ENCODE results near the gene PDLIM7. TPM values are rescaled to one million over a fixed set of nuclear protein-coding genes. Genes with fewer than 3 reads are reported as not detected.

The PDLIM7 gene
- total RNA-seq, 4 donors from 2014 or later, result 316 to 1,085 (median 575) TPM

DNA sequence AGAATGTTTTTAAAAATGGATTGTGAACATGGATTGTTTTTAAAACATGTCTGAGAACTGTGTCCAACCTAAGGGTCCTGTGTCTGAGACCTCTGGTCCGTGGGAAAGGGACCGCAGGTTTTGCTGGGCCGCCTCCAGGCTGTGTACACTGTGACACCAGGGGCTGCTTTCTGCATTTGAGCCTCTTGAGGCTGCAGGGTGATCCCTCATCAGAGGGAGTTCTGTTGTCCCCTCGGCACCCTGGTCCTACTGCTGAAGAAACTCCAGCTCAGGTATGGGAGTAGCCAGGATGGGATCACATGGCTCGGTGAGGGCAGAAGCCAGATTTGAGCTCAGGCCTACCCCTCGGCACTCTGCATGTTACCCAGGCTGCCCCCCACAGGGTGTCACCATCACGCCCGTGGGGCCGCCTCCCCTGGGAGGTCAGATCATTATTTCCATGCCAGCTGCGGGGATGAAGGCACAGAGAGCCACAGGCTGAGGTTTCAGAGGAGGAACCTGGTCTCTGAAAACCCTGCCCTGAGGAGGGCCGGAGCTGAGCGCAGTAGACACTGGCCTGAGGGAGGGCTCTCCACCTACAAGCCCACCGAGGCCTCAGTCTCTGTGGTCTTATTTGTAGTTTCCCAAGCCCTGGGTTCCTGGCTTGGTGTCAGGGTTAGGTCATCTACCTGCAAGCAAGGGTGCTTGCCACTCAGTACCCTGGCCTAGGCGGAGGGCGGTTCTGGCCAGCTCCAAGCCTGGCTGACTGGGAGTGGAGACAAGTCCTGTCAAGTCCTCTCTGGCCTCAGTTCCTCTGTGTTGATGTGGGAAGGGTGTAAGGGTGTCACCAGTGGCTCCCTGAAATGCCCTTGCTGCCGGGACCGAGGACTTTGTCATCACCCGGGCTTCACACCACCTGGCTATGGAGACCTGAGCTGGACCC is 48.0 kb downstream of the PDLIM7 start:
- no peaks in the 10 kb centered on the region for H3K9me3 ChIP-seq
- H3K4me1 ChIP-seq, result peaks cover 31 to 42% (median 39%) of the 10 kb centered on the region in 4 donors
- intact Hi-C loops (cut with DNase I), result loop anchor here (10.0 kb wide), 1 partner anchor 135 kb away; the partner anchor contains the start of gene MXD3
- TF ChIP-seq POLR2A (IDR thresholded peaks at IDR 0.05; ENCODE audit: low read depth) (no peak), POLR2AphosphoS5 (IDR thresholded peaks at IDR 0.05) (no peak)
- TF ChIP-seq, protein P1, sequence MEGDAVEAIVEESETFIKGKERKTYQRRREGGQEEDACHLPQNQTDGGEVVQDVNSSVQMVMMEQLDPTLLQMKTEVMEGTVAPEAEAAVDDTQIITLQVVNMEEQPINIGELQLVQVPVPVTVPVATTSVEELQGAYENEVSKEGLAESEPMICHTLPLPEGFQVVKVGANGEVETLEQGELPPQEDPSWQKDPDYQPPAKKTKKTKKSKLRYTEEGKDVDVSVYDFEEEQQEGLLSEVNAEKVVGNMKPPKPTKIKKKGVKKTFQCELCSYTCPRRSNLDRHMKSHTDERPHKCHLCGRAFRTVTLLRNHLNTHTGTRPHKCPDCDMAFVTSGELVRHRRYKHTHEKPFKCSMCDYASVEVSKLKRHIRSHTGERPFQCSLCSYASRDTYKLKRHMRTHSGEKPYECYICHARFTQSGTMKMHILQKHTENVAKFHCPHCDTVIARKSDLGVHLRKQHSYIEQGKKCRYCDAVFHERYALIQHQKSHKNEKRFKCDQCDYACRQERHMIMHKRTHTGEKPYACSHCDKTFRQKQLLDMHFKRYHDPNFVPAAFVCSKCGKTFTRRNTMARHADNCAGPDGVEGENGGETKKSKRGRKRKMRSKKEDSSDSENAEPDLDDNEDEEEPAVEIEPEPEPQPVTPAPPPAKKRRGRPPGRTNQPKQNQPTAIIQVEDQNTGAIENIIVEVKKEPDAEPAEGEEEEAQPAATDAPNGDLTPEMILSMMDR (IDR thresholded peaks at IDR 0.05), result no peak
- 87% methylated on average over 9 of the region's 18 CpGs for WGBS
- H3K27ac ChIP-seq (replicated peaks in 1 of 4), result no peak overlapping the region
- H3K36me3 ChIP-seq, result no peaks in the 10 kb centered on the region
- DNase-seq (ENCODE audit: extremely low spot score), result no peak
- peaks cover 0 to 71% (median 9%) of the 10 kb centered on the region in 4 donors for H3K27me3 ChIP-seq
- H3K4me3 ChIP-seq, result no peak overlapping the region

DNA sequence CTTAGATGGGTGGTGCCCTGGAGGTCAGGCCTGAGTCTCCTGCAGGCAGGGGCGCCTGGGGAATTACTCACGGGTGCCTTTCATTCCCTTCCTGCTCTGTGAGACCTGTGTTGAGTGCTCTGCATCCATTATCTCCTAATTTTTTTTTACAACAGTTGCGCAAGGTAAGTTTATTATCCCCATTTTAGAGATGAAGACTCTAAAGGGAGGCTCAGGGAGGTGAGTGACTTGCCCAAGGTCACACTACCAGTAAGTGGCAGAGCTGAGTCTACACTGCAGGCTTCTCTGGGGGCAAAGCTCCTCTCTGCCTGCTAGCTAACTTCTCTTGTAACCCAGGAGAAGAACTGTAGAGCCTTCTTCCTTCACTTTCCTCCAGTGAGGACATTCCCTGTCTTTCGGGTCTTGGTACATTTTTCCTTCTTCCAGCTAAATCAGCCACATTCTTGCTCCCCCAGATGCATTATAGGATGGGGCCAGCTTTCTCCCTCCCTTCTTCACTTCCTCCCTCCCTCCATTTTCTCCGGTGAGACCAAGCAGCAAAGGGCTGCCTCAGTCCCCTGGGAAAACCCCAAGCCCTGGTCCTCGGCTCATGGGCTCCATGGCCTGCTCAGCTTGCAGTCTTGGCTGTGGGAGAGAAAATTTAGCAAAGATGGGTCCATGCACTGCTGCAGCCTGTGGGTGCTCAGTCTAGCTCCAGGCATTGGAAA is 49.0 kb downstream of the PDLIM7 start:
- Histone ChIP-seq H3K27me3 (peaks cover 0 to 70% (median 9%) of the 10 kb centered on the region in 4 donors), H3K4me1 (peaks cover 22 to 33% (median 30%) of the 10 kb centered on the region in 4 donors), H3K27ac (replicated peaks in 1 of 4) (no peak overlapping the region), H3K4me3 (no peak overlapping the region), H3K9me3 (no peaks in the 10 kb centered on the region), H3K36me3 (no peaks in the 10 kb centered on the region)
- no peak for DNase-seq (ENCODE audit: extremely low spot score)
- intact Hi-C loops (cut with DNase I), result no loop called here
- 73% methylated on average over 6 of the region's 6 CpGs for WGBS
- TF ChIP-seq EP300 (IDR thresholded peaks at IDR 0.05), result no peak
- no peak for TF ChIP-seq POLR2AphosphoS5 (IDR thresholded peaks at IDR 0.05)
- TF ChIP-seq POLR2A (IDR thresholded peaks at IDR 0.05; ENCODE audit: low read depth), result no peak
- TF ChIP-seq, protein P1 (IDR thresholded peaks at IDR 0.05), result no peak

DNA sequence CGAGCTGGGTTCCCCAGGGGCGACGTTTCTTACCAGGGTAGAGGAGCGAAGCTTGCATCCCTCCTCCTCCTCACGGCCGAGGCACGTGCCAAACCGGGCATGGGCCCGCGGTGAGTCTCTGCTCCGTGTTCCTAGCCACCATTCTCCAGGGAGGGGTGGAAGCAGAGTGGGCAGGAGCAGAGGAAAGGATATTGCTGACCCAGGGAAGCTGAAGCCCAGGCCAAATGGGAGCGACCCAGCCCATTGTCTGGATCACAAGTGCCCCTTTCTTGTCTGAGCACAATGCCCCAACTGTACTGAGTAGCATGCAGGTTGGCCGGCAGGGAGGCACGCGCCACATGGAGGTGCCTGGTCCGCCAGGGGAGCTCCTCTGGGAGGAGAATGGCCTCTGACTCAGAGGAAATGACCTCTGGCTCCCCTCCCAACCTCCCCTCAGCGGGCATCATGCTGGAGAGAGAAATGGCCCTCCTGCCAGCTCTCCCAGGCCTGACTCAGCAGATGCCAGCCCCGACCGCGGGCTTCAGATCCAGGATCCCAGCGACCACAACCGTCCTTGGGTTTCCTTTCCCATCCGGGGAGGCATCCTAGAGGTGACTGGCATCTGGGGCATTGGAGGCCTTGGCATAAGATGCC is 49.7 kb downstream of the PDLIM7 start:
- Histone ChIP-seq H3K36me3 (peaks cover 0 to 2% (median 0%) of the 10 kb centered on the region in 4 donors), H3K27me3 (peaks cover 0 to 65% (median 9%) of the 10 kb centered on the region in 4 donors), H3K4me1 (peaks cover 22 to 32% (median 29%) of the 10 kb centered on the region in 4 donors), H3K27ac (replicated peaks in 1 of 4) (no peak overlapping the region), H3K9me3 (no peaks in the 10 kb centered on the region), H3K4me3 (peak overlapping the region; percentile 60 to 67 (median 65))
- WGBS, result 33% methylated on average over 1 of the region's 23 CpGs
- TF ChIP-seq POLR2AphosphoS5 (IDR thresholded peaks at IDR 0.05), result peak in 1 of 2 donors; percentile 53
- TF ChIP-seq EP300 (IDR thresholded peaks at IDR 0.05), result no peak
- DNase-seq (ENCODE audit: extremely low spot score), result no peak
- intact Hi-C loops (cut with DNase I), result no loop called here

DNA sequence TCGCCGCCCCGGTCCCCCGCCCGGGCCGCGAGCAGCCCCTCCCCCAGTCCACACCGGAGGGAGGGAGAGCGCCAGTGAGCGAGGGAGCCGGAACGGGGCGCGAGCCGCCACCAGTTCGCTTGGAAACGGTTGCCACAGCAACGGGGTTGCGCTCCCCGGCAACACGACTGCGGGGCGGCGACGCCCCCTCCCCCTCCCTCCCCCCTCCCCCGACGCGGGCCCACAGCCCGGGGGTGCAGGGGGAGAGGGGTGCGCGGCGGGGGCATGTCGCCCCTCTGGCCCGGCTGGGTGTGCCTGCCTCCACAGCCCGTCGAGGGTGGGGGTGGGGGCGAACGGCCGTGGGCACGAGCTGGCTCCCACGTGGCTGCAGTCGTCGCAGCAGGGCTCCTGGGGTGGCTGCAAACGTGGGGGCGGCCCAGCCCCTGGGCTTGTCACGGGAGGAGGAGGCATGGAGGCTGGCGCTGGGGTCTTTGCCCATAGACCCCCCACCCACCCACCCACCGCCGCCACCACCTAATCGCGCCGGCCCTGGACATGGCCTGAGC is 50.3 kb downstream of the PDLIM7 start:
- Histone ChIP-seq H3K4me1 (peaks cover 22 to 32% (median 29%) of the 10 kb centered on the region in 4 donors), H3K4me3 (peak overlapping the region; percentile 60 to 67 (median 65)), H3K36me3 (peaks cover 0 to 7% (median 2%) of the 10 kb centered on the region in 4 donors), H3K27me3 (peaks cover 0 to 60% (median 9%) of the 10 kb centered on the region in 4 donors), H3K9me3 (no peaks in the 10 kb centered on the region), H3K27ac (replicated peaks in 1 of 4) (peak overlapping the region in 1 of 4 donors; percentile 14)
- DNase-seq (ENCODE audit: extremely low spot score), result no peak
- WGBS, result no CpG with 5 or more reads among the region's 52 CpGs
- no peak for TF ChIP-seq POLR2AphosphoS5 (IDR thresholded peaks at IDR 0.05)
- TF ChIP-seq EP300 (IDR thresholded peaks at IDR 0.05), result no peak
- TF ChIP-seq, protein P1 (IDR thresholded peaks at IDR 0.05), result no peak
- no peak for TF ChIP-seq POLR2A (IDR thresholded peaks at IDR 0.05; ENCODE audit: low read depth)
- intact Hi-C loops (cut with DNase I), result no loop called here
